ENCODE measurements around the gene PDGFA.

The PDGFA gene

DNA sequence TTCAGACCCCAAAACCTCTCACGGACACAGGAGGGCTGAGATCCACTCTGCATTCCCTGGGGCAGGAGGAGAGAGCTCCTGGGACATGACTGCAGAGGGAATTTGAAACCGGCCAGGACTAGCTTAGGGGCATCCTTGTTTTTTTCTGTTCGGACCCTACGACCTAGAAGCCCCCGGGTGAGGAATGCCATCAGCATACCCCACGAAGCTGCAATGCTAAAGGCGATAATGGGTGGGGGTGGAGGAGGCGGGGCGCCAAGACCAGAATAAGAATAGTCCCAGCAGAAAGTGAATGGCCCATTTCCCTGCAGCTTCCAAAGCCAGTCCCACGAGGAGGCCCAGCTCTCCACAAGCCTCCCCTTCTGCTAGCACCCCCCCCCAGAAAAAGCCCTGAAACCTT lies 4.0 kb downstream of the PDGFA start:
- DNase-seq: no peak

DNA sequence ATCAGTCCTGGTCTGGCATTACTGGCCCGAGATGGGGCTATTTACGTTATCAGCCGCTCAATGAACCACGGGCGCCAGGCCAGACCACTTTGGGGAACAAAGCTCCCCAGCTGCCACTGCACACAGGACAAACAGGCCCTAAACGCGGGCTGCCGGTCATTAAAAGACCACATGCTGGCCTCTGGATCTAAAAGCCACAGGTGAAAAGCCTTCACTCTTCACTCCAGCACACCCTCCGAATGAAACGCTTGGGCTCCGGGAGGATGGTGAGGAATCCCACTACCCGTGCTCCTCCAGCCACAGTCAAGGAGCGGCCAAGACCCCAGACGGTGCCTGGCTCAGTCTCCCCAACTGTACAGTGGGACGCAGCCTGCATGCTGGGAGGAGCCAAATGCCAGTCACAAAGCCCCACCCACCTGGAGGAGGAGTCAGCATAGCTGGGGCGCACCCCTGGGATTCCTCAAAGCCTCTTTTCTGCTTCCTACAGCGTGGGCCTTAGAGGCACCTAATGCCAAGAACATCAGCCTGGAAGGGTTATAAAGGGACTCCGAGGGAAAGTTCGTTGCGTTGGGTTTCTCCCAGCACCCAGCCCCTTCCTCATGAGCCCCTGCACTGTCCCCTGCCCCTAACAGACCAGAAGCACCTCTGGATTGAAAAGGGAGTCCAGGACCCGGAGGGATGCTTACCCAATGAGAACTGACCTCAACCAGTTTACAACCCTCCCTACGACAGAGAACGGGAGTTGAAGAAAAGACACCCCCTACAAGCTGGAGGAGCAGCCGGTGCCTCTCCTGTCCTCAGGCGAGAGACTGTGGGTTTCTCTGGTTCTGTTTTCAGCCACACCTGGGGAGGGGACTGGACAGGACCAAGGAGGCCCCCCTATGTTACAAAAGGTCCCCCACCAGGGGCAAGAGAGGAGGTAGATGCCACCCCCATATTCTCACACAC lies 4.7 kb downstream of the PDGFA start:
- DNase-seq: peak; percentile 55 to 61

DNA sequence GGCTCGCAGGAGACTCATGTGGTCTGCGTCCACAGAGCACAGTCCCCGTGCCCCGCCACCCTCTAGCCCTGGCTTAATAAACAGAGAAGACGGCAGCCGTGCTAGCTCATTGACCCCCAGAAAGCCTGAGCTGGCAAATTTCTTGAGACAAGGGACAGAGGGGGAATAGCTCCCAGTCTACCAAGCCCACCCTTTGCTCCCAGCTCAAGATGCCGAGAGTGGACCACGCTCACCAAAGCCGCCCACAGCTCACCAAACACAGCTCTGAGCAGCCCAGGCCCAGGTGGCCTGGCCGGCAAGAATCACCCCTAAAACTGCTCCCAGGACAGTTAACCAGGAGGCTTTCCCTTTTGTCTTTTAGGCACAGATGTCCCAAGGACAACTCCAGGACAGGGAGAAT lies 5.4 kb downstream of the PDGFA start:
- DNase-seq: no peak

DNA sequence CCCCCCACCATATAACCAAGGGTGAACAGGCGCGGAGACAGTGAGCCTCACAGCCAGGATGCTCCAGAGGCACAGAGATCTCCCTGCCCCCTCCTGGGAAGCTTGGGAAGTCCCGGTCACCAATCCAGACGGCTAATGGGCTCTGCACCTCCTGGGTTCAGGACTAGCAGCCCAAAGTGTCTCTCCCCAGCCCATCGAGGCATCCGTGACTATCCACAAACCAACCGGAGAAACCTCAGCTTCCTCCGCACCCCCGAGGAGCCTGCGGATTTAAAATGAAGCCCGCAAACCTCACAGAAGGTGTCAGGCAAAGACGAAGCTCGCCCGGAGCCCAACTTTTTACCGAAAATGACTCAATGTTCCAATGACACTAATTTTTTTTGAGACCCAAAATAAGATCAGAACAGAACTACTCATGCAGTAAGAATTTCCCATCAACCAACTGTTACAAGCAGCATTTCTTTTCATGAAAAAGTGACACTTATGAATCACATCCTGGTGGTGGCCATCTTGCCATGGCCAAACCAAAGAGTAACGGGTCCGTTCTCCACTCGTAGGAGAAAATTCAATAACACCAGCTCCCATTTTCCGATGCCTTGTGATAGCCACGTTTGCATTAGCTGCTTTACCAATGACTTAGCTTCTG lies 6.0 kb downstream of the PDGFA start:
- DNase-seq: peak; percentile 38 to 49

DNA sequence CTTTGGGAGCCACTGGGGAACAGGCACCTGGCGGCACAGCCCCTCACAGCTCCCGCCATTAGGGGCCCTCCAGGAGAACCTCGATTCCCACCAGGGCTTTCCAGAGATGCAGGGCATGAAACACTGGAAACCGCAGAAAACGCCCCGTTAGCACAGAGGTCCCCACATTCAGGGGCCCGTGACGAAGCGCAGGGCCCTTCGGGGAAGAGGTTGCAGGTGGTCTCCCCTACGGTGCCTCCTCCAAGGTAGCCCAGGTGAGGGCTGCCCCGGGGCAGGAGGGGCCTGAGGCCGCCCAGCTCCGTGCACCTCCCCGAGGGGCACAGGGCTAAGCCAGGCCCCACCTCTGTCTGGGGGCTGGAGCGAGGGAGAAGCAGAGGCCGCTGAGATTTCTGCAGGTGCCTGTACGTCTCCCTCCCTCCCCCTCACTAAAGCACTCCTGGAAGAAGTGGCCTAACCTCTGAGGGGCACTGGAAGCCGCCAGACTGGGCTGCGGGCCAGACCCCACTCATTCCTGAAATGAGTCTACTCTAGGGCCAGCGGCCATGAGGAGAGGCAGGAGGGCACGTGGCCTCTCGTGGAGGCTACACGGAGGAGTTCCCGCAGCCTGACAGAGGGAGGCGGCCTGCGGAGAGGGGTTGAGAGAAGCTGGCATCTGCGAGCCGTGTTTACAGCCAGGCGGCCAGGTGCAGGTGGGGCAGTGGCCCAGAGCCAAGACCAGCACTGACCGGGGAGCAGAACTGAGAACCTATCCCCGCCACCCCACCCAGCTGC lies 6.9 kb downstream of the PDGFA start:
- no peak for DNase-seq

DNA sequence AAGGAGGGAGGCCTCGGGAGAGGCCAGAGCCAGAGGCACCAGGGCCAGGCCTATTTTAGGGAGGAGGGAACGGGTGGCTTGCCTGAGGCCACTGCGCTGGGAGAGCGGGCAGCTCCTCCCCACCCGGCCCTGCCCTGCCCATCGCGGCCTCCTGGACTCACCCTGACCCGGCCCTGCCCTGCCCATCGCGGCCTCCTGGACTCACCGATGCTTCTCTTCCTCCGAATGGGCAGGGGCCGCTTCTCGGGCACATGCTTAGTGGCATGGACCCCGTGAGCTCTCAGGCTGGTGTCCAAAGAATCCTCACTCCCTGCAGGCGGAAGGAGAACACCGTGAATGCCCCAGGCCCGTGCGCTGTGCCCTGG lies 7.5 kb downstream of the PDGFA start:
- DNase-seq: no peak

DNA sequence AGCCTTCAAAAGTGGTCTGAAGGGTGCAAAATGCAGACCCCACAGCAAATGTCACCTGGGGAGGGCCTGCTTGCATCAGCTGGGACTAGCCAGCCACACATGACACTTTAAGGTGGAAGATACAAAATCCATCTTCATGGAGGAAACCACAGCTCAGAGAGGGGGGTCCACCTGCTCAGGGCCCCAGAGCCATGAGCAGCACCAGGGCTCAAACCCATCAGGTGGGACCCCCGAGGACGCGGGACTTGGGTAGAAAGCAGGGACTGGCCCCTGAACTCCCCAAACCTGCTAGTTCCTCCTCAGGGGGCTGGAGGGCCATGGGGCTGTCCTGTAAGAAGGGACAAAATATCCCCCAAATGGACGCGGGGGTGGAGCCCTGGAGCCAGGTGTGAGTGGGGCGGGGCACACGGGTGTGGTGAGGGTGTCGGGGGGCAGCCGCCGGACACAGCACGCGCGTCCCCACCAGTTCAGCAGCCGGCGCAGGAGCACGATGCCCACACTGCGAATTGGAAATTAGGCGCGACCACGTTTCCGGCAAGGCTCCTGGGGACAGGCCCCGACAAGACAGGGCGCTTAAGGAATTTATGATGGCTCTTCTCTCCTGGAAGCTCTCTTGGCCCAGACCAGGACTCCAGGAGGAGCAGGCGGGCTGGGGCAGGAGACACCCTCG lies 8.0 kb downstream of the PDGFA start:
- DNase-seq: no peak

DNA sequence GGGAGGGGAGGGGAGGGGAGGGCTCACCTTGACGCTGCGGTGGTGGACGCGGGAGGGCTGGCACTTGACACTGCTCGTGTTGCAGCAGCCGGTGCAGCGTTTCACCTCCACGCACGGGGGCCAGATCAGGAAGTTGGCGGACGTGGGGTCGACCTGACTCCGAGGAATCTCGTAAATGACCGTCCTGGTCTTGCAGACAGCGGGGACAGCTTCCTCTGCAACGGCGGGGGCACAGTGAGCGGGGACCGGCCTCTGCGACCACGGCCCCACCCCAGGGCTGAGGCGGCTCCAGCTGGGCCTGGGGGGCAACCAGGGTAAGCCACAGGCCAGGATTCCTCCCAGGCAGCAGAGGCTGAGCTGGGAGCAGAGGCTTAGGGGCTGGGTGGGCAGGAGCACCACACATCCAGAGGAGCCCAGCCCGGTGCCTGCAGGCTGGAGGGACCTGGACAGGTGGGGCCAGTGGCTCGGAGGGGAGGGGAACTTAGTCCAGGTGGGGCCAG lies 8.8 kb downstream of the PDGFA start:
- no peak for DNase-seq

DNA sequence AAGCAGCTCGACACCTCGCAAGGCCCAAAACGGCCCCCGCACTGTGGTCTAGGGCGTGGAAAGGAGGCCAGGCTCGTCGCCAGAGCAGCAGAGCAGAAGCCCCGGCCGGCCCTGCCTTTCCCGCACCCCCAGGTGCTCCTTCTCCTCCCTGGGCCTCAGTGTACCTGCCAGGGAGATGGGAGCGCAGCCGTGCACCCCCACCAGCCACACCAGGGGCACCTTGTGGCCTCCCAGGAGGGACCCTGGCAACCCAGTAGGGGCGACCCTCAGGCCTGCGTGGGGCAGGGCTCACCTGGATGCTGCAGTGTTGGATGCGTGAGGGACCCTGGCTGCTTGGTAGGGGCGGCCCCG lies 9.5 kb downstream of the PDGFA start:
- no peak for DNase-seq

DNA sequence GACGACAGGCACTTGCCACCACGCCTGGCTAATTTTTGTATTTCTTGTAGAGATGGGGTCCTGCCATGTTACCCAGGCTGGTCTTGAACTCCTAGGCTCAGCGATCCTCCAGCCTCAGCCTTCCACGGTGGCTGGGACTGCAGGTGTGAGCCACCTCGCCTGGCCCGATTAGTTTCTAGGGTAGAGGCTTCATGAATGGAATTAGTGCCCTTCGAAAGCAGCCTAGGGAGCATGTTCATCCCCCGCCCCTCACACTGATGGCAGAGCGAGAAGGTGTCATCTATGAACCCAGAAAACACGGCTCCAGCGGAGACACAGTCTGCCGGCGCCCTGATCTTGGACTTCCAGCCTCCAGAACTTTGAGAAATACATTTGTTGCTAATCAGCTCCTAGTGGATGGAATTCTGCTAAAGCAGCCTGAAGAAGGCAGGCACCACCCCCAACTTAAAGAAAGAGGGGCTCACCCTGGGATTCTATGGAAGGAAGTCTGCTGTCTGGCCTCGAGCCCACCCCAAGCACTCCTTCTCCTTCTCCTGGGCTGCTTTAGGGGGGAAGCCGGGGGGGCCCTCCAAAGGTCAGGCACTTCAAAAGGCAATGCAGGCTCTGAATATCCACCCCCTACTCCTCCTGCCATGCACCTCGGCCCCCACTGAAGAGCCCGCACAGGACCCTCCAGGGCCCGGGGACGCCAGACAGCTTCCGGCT lies 10.1 kb downstream of the PDGFA start:
- DNase-seq: no peak

DNA sequence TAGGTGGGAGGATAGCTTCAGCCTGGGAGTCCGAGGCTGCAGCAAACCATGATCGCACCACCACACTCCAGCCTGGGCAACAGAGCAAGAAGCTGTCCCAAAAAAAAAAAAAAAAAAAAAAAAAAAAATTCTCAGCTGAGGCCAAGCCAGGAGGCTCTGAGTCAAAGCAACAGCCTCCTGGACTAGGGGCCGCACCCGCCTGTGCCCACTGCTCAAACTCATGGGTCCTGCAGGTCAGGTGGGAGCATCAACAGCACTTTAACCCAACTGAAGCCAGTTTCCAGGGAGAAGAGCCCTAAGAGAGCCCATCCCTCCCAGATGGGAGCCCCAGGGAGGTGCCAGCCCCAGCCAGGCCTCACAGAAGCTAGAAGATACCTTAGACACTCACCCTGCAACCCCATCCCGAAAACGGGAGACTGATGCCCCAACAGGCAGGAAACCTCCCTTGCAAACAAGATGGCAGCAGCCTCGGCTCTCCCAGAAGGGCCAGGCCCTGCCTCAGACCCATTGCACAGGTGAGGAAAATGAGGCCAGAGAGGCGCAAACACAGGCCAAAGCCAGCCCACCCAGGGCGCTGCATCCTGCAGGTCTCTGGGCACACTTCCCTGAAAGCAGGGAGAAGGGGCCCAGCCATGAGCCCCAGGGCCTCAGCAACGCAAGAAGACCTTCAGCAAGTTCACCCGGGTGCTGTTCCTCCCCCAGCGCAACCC lies 11.0 kb downstream of the PDGFA start:
- DNase-seq: no peak

DNA sequence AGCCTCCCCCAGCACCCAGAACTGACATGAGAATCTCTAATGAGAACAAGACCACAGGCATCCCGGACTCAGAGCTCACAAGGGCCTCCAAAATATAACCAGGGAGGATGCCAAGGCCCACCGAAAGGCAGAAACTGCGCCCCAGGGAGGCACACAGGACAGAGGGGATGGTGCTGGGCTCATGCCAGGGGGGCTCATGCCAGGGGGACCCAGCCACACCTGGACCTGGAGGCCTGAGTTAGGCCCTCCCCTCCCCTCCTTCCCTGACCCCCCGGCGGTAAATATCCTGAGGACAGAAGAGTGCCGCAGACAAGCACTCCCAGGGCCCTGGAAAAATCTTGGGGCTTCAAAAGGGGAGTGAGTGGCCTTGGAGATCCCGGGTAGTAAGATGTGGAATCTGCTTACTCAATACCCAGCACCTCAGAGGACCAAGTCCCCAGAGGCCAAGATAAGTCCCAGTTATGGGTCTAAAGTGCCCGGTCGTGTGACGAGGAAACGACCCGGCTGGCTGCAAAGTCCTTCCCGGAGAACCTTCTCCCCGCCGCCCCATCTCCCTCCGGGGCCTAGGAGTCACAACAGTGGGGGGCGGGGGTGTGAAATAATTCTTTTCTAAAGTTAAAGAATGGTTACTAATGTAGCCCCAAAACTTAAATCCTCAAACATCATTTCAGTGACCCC lies 11.9 kb downstream of the PDGFA start:
- DNase-seq: no peak

DNA sequence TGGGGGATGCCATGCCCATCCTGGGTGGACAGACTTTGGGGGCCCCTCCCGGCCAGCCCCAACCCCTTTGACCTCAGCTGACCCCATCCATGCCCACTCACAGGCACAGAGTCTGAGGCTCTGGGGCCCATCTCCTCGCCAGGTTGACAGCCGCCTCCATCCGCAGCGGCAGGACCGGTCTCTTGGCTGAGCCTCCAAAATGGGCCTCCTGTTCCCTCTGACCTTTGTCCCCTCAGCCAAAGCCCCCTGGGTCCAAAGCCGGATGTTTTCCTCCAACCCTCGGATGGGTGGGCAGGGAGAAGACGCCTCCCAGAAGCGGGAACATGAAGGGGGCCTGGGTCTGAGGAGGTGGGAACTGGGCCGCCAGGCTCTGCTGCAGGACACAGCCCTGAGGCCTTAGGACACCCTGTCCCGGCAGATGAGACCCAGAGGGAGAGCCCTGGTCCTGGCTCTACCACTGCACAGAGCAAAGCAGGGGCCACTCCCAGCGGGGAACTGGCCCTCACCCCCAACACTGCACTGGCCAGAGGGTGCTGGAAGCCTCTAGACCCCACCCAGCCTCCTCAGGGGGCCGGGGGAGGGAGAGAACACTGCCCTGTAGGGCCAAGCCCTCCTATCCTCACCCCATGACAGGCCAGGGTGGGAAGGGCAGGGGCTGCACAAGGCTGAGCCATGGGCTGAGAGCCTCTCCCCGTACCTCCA lies 12.6 kb downstream of the PDGFA start:
- DNase-seq: no peak

DNA sequence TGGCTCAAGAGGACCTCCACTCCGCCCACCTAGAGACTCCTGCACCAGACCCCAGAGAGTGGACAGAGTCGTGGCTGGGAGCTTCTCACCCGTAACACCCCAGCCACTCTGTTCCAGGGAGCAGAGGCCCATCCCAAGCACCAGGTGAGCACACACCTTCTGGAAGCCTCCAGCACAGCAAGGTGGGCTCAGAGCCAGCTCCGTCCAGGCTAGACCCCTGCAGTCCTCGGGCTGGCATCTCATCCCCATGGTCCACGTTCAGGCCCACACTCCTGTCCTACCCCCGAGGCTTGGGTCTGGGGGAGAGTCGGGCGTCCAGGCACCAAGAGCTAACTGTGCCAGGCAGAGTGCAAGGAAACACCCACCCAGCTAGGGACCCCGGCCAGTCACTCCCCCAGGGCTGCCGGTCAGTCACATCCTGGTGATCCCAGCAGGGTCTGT lies 13.2 kb downstream of the PDGFA start:
- no peak for DNase-seq

DNA sequence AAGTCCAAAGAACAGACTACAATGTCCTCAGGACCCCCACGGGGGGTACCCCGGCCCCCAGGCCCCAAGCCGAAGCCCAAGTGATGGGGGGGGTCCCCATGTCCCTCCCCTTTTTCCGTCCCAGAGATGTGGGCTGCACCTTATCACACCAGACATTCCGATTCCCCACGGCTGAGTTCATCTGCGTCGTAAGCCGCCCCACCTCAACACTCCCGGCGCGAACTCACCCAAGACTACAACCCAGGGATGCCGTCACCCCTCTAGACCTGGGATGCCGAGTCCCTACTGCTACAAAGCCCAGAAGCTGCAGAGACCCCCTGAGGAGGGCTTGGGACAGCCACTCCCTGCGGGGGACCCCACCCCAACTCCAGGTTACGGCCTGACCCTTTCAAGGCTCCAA lies 14.5 kb downstream of the PDGFA start:
- DNase-seq: no peak

DNA sequence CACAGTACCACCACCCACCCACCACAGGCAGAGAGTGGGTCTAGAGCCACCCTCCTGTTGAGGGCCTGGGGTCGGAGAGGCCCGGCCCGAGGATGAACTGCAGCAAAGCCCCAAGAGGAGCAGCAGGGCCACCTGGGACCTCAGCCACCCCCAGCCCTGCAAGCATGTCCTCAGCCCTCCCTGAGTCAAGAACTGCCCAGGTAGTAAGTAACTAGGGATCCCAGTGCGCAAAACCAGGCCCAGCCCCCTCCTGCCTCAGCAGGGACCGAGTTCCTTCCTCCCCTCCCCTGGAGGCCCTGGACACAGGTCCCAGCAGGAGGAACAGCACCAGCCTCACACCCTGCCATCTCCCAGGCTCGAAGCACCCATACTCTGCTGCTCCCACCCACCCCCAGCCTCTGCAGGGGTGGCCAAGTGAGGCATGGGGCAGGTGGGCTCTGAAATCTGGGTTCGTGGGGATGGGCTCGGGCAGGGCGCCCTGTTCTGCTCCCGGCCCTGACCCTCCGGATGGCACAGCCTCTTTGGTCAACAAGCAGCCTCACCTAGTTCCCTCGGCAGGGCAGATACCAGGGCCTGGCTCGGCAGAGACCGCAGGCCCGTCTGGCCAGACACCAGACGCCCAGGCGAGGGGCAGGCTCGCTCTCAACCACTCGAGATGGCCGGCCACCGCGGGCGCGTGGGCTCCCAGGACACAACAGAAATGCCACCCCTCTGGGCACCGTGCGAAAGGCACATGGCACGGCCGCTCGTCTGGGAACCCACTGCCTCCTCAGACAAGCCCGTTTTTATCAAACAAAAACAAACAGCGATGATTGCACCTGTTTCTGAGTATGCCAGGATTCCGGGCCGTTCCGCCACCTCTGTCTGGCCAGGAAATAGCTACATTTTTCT lies 15.2 kb downstream of the PDGFA start:
- no peak for DNase-seq

DNA sequence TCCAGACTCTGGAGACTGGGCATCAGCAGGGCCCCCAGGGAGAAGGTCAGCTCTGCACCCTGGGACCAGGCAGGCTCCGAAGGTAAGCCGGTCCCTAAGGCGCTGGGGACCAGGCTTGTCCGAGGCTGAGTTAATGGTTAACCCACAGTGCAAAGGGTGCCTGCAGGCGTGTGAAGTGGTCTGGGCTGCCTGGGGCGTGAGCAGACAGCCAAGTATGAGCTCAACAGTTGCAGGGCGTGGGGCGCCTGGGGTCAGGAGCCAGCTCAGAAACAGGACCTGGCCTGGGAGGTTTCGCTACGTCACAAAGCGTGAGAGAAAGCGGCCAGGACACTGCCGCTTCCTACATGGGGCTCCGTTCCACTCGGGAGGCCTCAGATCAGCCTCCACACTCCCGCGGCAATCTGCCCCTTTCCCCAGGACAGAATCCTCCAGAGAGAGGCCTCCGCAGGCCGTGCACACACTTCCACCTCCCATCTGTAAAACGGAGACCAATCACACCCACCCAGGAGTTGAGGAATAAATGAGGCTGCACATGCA lies 16.0 kb downstream of the PDGFA start:
- DNase-seq: no peak

DNA sequence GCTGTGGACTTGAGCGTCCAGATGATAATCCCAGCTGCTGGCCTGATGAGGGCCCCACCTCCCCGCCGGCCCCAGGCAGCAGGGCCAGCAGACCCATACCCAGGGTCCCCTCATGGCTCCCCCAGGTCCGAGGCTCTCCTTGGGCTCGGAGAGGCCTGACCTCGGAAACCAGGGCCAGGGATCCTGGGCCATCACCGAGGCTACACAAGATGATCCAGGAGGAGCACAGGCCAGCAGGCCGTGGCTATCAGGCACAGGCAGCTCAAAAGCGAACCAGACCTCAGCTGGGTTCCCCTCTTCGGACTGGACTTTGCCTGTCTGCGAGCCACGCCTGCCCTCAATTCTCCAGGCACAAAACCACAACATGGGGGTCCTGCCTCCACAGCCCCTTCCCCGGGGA lies 17.4 kb downstream of the PDGFA start:
- DNase-seq: no peak

DNA sequence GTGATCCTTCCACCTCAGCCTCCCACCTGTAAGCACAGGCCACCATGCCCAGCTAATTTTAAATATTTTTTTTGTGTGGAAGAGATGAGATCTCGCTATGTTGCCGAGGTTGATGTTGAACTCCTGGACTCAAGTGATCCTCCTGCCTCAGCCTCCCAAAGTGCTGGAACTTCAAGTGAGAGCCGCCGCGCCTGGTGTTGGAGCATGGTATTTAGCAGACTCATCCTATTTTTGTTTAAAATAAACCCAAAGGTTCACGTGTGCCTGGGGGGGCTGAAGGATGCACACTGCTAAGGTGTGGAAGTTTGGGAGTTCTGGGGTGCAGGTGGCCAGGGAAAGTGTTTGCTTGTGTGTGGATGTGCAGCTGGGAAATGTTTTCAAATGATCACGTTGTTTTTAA lies 18.1 kb downstream of the PDGFA start:
- DNase-seq: no peak

All from activated T-cell treated with anti-CD3 and anti-CD28 coated beads, Interleukin-2, amount 50 U/mL, for 48 hours (primary cell).